Measurements from ENCODE around the gene SH2D6. TPM values are rescaled to one million over a fixed set of nuclear protein-coding genes. Genes with fewer than 3 reads are reported as not detected.

The SH2D6 gene
- total RNA-seq, 6 experiments from 2014 or later: 0.25 to 0.52 (median 0.37) TPM; not detected in 3

- no peak overlapping the region for H3K27ac Mint-ChIP-seq
- H3K36me3 Mint-ChIP-seq (ENCODE audit: low read depth): no peaks in the 10 kb centered on the region
Measured at GRCh38 chr2:85394976-85395375, 23.5 kb upstream of the SH2D6 start.

GRCh38 chr2:85395912-85396475 lies 22.5 kb upstream of the SH2D6 start:
- no peak for TF ChIP-seq CTCF (IDR thresholded peaks at IDR 0.05)
- Mint-ChIP-seq H3K4me1 (ENCODE audit: low read depth) (peaks cover 21% of the 10 kb centered on the region), H3K27me3 (ENCODE audit: insufficient read depth) (no peaks in the 10 kb centered on the region), H3K4me3 (no peak overlapping the region), H3K36me3 (ENCODE audit: low read depth) (no peaks in the 10 kb centered on the region), H3K27ac (no peak overlapping the region), H3K9me3 (no peaks in the 10 kb centered on the region)
- DNase-seq: no peak

More at GRCh38 chr2:85394976-85395375, 23.5 kb upstream of the SH2D6 start:
- DNase-seq: no peak
- Mint-ChIP-seq H3K4me3 (no peak overlapping the region), H3K27me3 (ENCODE audit: insufficient read depth) (no peaks in the 10 kb centered on the region; the same call in 1 of the 2 replicates), H3K4me1 (ENCODE audit: low read depth) (peaks cover 21% of the 10 kb centered on the region), H3K9me3 (no peaks in the 10 kb centered on the region)
- TF ChIP-seq CTCF (IDR thresholded peaks at IDR 0.05): no peak

GRCh38 chr2:85396531-85397470 lies 21.7 kb upstream of the SH2D6 start:
- no peak overlapping the region; the same call in 1 of the 2 replicates for H3K4me3 Mint-ChIP-seq
- H3K36me3 Mint-ChIP-seq (ENCODE audit: low read depth): no peaks in the 10 kb centered on the region
- H3K4me1 Mint-ChIP-seq (ENCODE audit: low read depth): peaks cover 21% of the 10 kb centered on the region
- TF ChIP-seq CTCF (IDR thresholded peaks at IDR 0.05): no peak
- H3K27ac Mint-ChIP-seq: no peak overlapping the region
- no peaks in the 10 kb centered on the region for H3K9me3 Mint-ChIP-seq
- no peak for DNase-seq
- no peaks in the 10 kb centered on the region for H3K27me3 Mint-ChIP-seq (ENCODE audit: insufficient read depth)

- TF ChIP-seq CTCF (IDR thresholded peaks at IDR 0.05): no peak
- no peak overlapping the region for H3K27ac Mint-ChIP-seq
Measured at GRCh38 chr2:85397925-85398331, 20.6 kb upstream of the SH2D6 start.

GRCh38 chr2:85398426-85399182 lies 19.9 kb upstream of the SH2D6 start:
- H3K27me3 Mint-ChIP-seq (ENCODE audit: insufficient read depth): no peaks in the 10 kb centered on the region; the same call in 1 of the 2 replicates
- H3K4me1 Mint-ChIP-seq (ENCODE audit: low read depth): peaks cover 15% of the 10 kb centered on the region
- H3K9me3 Mint-ChIP-seq: peaks cover 6% of the 10 kb centered on the region; the same call in 1 of the 2 replicates
- 0 out of 2 replicates have a peak, but pooled peaks cover 8% of the 10 kb centered on the region for H3K36me3 Mint-ChIP-seq (ENCODE audit: low read depth)
- H3K4me3 Mint-ChIP-seq: no peak overlapping the region
- no peak for TF ChIP-seq CTCF (IDR thresholded peaks at IDR 0.05)
- DNase-seq: no peak
- no peak overlapping the region for H3K27ac Mint-ChIP-seq

More at GRCh38 chr2:85397925-85398331, 20.6 kb upstream of the SH2D6 start:
- Mint-ChIP-seq H3K9me3 (peaks cover under 1% of the 10 kb centered on the region; the same call in 1 of the 2 replicates), H3K27me3 (ENCODE audit: insufficient read depth) (no peaks in the 10 kb centered on the region; the same call in 1 of the 2 replicates), H3K4me1 (ENCODE audit: low read depth) (peaks cover 21% of the 10 kb centered on the region), H3K36me3 (ENCODE audit: low read depth) (0 out of 2 replicates have a peak, but pooled peaks cover 3% of the 10 kb centered on the region), H3K4me3 (no peak overlapping the region)
- no peak for DNase-seq
